HG03432 (cell line): Measurements from ENCODE around the gene GJD3.
"Not testable (repeated sequence)": the region's sequence is repeated elsewhere in the genome, so short reads cannot be mapped to it uniquely, and the experiment has no call there.

ENCODE experiments used
- ATAC-seq: cut with Tn5 transposase; IDR thresholded peaks from one replicate; pipeline ENCODE4 v1.9.1; 2021; ENCODE audit warnings: mild to moderate bottlenecking, moderate library complexity; ENCODE audit not compliant: unreplicated experiment

Gene GJD3

DNA sequence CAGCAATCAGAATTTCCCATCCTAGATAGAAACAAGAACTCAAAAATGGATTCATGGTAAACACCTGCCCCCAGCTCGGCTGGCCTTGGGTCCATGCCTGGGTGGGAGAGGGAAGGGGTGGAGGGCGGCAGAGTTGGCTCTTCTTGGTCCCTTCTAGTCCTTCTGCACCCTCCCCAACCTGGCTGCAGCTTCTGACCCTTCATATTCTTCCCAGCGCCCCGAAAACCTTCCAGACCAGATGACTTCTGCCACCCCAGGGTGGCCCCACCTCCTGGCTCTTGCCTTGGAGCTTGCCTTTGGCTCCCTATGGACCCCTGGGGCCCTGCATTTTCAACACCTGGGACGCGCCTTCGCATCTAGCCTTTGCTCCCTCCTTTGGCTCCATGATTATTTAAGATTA lies 5.4 kb upstream of the GJD3 start:
- no peak for ATAC-seq

- not testable (repeated sequence) for ATAC-seq
Measured at GRCh38 chr17:40367728-40368127, 3.2 kb upstream of the GJD3 start.

- ATAC-seq = no peak
Measured at GRCh38 chr17:40366861-40367518, 2.5 kb upstream of the GJD3 start.

DNA sequence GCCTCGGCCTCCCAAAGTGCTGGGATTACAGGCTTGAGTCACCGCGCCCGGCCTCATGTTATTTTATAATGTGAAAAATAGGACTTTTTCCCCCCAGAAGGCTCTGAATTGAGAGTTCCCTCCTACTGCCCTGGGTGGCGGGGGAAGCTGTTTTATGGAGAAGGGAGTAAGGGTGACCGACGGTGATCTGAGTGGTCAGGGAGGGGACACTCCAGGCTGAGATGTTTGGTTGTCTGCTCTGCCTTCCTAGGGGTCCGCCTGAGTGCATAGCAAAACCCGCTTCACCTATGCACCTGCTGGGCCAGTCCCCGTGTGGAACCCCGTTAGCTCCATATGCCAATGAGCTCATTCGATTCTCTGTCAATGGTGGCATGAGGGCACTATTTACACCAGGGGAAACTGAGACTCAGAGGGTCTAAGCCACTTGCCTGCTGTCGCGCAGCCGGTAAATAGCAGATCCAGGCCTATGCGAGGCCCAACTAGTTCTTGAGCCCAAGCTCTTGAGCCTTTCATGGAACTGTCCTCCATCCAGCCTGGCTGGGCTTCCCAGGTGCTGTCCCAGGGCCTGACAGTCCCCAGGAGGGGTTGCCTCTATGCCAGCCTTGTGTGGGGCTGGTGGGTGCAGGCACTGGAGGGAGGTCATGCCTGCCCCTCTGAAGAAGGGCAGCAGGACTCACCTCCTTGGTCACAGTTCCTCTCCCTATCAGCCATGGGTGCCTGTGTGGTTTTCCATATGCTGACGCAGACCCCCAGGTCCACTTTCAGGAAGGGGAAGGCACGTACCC lies 1.7 kb upstream of the GJD3 start:
- no peak for ATAC-seq

- no peak for ATAC-seq
Measured at GRCh38 chr17:40364906-40365305, 369 bp upstream of the GJD3 start.

- ATAC-seq = peak; percentile 25
Measured at GRCh38 chr17:40363111-40363827, 1.3 kb downstream of the GJD3 start.

- peak; percentile 75 for ATAC-seq
Measured at GRCh38 chr17:40362696-40363110, 1.8 kb downstream of the GJD3 start.

- ATAC-seq = peak; percentile 19
Measured at GRCh38 chr17:40361925-40362695, 2.4 kb downstream of the GJD3 start.

DNA sequence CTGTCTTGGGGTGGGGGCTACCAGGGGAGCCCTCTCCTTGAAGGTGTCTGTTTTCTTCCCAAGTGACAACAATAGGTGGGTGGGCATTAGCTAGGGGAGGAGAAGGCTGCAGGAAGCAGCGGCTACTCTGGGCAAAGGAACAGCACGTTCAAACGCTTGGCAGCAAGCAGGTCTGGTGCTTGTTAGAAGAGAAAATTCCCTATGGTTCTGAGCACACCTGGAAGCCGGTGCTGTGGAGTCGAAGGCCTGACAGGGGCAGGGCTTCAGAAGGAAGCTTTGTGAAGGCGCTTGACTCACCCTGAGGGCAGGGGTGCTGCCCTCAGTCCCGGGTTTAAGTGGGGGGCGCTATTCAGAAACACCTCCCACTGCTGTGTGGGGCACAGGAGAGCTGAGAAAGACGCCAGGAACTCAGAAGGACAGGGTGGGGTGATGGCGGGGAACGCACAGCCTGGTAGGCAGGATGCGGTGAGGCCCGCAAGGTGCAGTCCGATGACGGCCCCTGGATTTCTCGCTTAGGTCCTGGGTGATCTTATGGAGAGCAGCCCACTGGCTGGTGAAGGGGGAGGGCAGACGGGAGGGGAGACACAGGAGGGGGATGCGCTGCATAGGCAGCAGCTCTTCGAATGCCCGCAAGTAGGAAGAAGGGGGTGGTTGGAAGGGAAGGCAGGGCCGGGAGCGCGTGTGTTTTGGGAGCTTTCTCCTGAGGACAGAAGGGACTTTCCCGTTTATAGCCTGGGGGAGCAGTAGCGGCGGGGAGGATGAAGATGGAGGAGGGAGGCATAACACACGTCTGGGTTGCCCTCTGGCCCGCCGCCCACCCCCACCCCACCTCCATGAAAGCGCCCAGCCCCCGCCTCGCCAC lies 3.2 kb downstream of the GJD3 start:
- no peak for ATAC-seq

GRCh38 chr17:40360091-40360490 lies 4.4 kb downstream of the GJD3 start:
- no peak for ATAC-seq

GRCh38 chr17:40358323-40359038 lies 6.1 kb downstream of the GJD3 start:
- ATAC-seq = no peak

GRCh38 chr17:40356990-40357881 lies 7.3 kb downstream of the GJD3 start:
- ATAC-seq = no peak

- ATAC-seq = no peak
Measured at GRCh38 chr17:40355804-40356758, 8.5 kb downstream of the GJD3 start.

GRCh38 chr17:40355123-40355803 lies 9.3 kb downstream of the GJD3 start:
- ATAC-seq = peak; percentile 56

- no peak for ATAC-seq
Measured at GRCh38 chr17:40354221-40355122, 10.1 kb downstream of the GJD3 start.
